HG02623 (cell line): ENCODE data around the gene LRRK1.

Source experiments
- ATAC-seq: cut with Tn5 transposase; IDR thresholded peaks from one replicate; pipeline ENCODE4 v1.9.1; 2021; ENCODE audit warnings: moderate library complexity; ENCODE audit not compliant: unreplicated experiment

LRRK1 gene

GRCh38 chr15:100909565-100909964 is 9.6 kb upstream of the LRRK1 start:
- ATAC-seq: no peak

GRCh38 chr15:100909989-100910955 is 8.9 kb upstream of the LRRK1 start:
- ATAC-seq: no peak

- no peak for ATAC-seq
Observed at GRCh38 chr15:100911086-100911485, 8.1 kb upstream of the LRRK1 start.

- ATAC-seq: no peak
Observed at GRCh38 chr15:100913961-100914360, 5.2 kb upstream of the LRRK1 start.

- no peak for ATAC-seq
Observed at GRCh38 chr15:100914876-100915275, 4.3 kb upstream of the LRRK1 start.

- peak; percentile 63 for ATAC-seq
Observed at GRCh38 chr15:100918034-100918689, 995 bp upstream of the LRRK1 start.

- peak; percentile 4 for ATAC-seq
Observed at GRCh38 chr15:100919481-100920405, 586 bp downstream of the LRRK1 start.

- no peak for ATAC-seq
Observed at GRCh38 chr15:100920516-100921135, 1.5 kb downstream of the LRRK1 start.

- no peak for ATAC-seq
Observed at GRCh38 chr15:100922192-100923040, 3.3 kb downstream of the LRRK1 start.

- ATAC-seq: no peak
Observed at GRCh38 chr15:100923076-100923475, 3.9 kb downstream of the LRRK1 start.

- ATAC-seq: no peak
Observed at GRCh38 chr15:100923902-100924301, 4.7 kb downstream of the LRRK1 start.

GRCh38 chr15:100924436-100924835 is 5.3 kb downstream of the LRRK1 start:
- ATAC-seq: no peak

- no peak for ATAC-seq
Observed at GRCh38 chr15:100925480-100925879, 6.3 kb downstream of the LRRK1 start.

GRCh38 chr15:100926258-100926657 is 7.1 kb downstream of the LRRK1 start:
- no peak for ATAC-seq

- no peak for ATAC-seq
Observed at GRCh38 chr15:100926971-100927756, 8.0 kb downstream of the LRRK1 start.

GRCh38 chr15:100928632-100929280 is 9.6 kb downstream of the LRRK1 start:
- ATAC-seq: no peak

- ATAC-seq: no peak
Observed at GRCh38 chr15:100929641-100930042, 10.5 kb downstream of the LRRK1 start.

GRCh38 chr15:100930306-100930848 is 11.2 kb downstream of the LRRK1 start:
- ATAC-seq: no peak
